GM23248 (cell line): Measurements from ENCODE around the gene PALM. TPM values are rescaled to one million over a fixed set of nuclear protein-coding genes. Genes with fewer than 3 reads are reported as not detected.

Experiments
- DNase-seq: peaks from one replicate; pipeline ENCODE4 v3.0.0-alpha.2; 2015
- H2AFZ ChIP-seq: fragments of 200-600 bp; sonication (generic); 2 replicates; pipeline ENCODE4 v1.6.1; 2016; ENCODE audit warnings: antibody characterized with exemption
- H3F3A ChIP-seq: fragments of 200-600 bp; sonication (generic); 2 replicates; pipeline ENCODE4 v1.6.1; 2016; ENCODE audit warnings: mild to moderate bottlenecking, antibody characterized with exemption, mixed run types; ENCODE audit not compliant: insufficient read depth
- H3K27ac ChIP-seq: fragments of 200-600 bp; sonication (generic); 2 replicates; pipeline ENCODE4 v1.5.1; 2016; ENCODE audit warnings: mild to moderate bottlenecking
- H3K27me3 ChIP-seq: fragments of 200-600 bp; sonication (generic); replicated peaks from 2 replicates; pipeline ENCODE4 v1.6.1; 2016; ENCODE audit warnings: mild to moderate bottlenecking; ENCODE audit not compliant: insufficient read depth
- H3K36me3 ChIP-seq: fragments of 200-600 bp; sonication (generic); 2 replicates; pipeline ENCODE4 v1.6.1; 2016; ENCODE audit warnings: low read depth, mild to moderate bottlenecking
- H3K4me1 ChIP-seq: fragments of 200-600 bp; sonication (generic); 2 replicates; pipeline ENCODE4 v1.6.1; 2016; ENCODE audit warnings: mild to moderate bottlenecking; ENCODE audit not compliant: insufficient read depth
- H3K4me2 ChIP-seq: fragments of 200-600 bp; sonication (generic); one replicate; pipeline ENCODE4 v1.6.1; 2016; ENCODE audit warnings: mild to moderate bottlenecking; ENCODE audit not compliant: unreplicated experiment
- H3K4me3 ChIP-seq: fragments of 200-600 bp; sonication (generic); 2 replicates; pipeline ENCODE4 v1.5.1; 2016; ENCODE audit warnings: mild to moderate bottlenecking
- H3K79me2 ChIP-seq: fragments of 200-600 bp; sonication (generic); 2 replicates; pipeline ENCODE4 v1.6.1; 2016; ENCODE audit warnings: mild to moderate bottlenecking; ENCODE audit not compliant: insufficient read depth
- H3K9ac ChIP-seq: fragments of 200-600 bp; sonication (generic); 2 replicates; pipeline ENCODE4 v1.6.1; 2016; ENCODE audit warnings: mild to moderate bottlenecking
- H3K9me2 ChIP-seq: fragments of 200-600 bp; sonication (generic); 2 replicates; pipeline ENCODE4 v1.6.1; 2016; ENCODE audit warnings: mixed run types, mild to moderate bottlenecking, moderate library complexity; ENCODE audit not compliant: insufficient read depth
- H3K9me3 ChIP-seq: fragments of 200-600 bp; sonication (generic); one replicate; pipeline ENCODE4 v1.6.1; 2017; ENCODE audit warnings: low read depth
- H4K20me1 ChIP-seq: fragments of 200-600 bp; sonication (generic); 2 replicates; pipeline ENCODE4 v1.6.0; 2016; ENCODE audit not compliant: insufficient read depth
- EZH2 ChIP-seq: fragments of 200-600 bp; sonication (generic); IDR thresholded peaks from 2 replicates; pipeline ENCODE4 v1.6.1; 2018; ENCODE audit warnings: antibody characterized with exemption, mild to moderate bottlenecking; ENCODE audit not compliant: insufficient read depth, poor library complexity, severe bottlenecking
- EZH2phosphoT487 ChIP-seq: fragments of 200-600 bp; sonication (generic); IDR thresholded peaks from 2 replicates; pipeline ENCODE4 v1.6.1; 2018; ENCODE audit warnings: antibody characterized with exemption, moderate library complexity, mild to moderate bottlenecking, low read depth; ENCODE audit not compliant: insufficient read depth
- WGBS, 2 experiments: methylation state at CpG; one replicate each; pipeline ENCODE4 v1.1.6; 2015 to 2017; ENCODE audit warnings: low lambda C conversion rate in 2 of 2, low coverage in 1 of 2; ENCODE audit errors: missing lambda C conversion rate in 2 of 2; 5-methylcytosine and 5-hydroxymethylcytosine counted together
- in situ Hi-C: fragments of 300-500 bp; cut with MboI; formaldehyde crosslinking; loops from 2 replicates; pipeline ENCODE4 v1.15.0; 2020
- polyA plus RNA-seq: library from polyadenylated mRNA; unstranded; fragments of >200 nt; fragmentation: Nextera tagmentation; extraction: Ambion mirVana; gene quantifications from 2 replicates; pipeline ENCODE4 v1.2.1, GENCODE V29; 2016
- total RNA-seq: library from RNA; depleted of rRNA; stranded (reverse); fragments of >200 nt; shearing (Covaris generic); gene quantifications from 2 replicates; pipeline ENCODE4 v1.2.3, GENCODE V29; 2014

PALM gene
- total and polyA plus RNA-seq, 2 experiments from 2014 or later, result 0.36 to 2.7 TPM

DNA sequence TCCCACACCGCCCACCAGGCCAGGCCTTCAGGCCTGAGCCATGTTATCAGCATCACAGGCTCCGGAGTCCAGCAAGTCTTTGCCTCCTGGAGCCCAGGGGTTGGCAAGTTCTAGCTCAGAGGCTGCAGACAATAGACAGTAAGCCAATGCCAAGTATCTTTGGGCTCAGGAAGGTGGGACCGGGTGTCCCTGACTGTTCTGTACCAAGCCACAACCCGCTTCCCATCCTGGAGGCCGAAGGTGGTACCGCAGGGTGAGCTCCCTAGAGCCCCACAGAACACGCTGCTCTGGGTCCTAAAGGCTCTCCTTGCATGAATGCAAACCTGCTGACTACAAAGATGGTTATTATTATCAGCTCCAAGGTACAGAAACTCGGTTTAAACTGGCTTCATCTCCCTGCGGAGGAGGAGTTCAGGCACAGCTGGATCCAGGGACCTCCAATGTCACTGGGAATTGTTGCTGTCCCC, 38.1 kb upstream of the PALM start:
- Histone ChIP-seq H2AFZ (no peak overlapping the region), H3K36me3 (no peaks in the 10 kb centered on the region), H3K9me3 (no peaks in the 10 kb centered on the region), H3F3A (no peaks in the 10 kb centered on the region), H4K20me1 (no peaks in the 10 kb centered on the region), H3K4me1 (no peaks in the 10 kb centered on the region), H3K9ac (no peak overlapping the region), H3K27me3 (no peaks in the 10 kb centered on the region), H3K4me3 (no peak overlapping the region), H3K4me2 (no peak overlapping the region), H3K79me2 (no peaks in the 10 kb centered on the region), H3K27ac (no peak overlapping the region), H3K9me2 (no peaks in the 10 kb centered on the region)
- no peak for TF ChIP-seq EZH2
- no peak for TF ChIP-seq EZH2phosphoT487
- WGBS, 2 experiments, result 71 to 73% methylated on average over 9 of the region's 9 CpGs
- DNase-seq, result peak; percentile 23
- in situ Hi-C loops, result no loop called here

DNA sequence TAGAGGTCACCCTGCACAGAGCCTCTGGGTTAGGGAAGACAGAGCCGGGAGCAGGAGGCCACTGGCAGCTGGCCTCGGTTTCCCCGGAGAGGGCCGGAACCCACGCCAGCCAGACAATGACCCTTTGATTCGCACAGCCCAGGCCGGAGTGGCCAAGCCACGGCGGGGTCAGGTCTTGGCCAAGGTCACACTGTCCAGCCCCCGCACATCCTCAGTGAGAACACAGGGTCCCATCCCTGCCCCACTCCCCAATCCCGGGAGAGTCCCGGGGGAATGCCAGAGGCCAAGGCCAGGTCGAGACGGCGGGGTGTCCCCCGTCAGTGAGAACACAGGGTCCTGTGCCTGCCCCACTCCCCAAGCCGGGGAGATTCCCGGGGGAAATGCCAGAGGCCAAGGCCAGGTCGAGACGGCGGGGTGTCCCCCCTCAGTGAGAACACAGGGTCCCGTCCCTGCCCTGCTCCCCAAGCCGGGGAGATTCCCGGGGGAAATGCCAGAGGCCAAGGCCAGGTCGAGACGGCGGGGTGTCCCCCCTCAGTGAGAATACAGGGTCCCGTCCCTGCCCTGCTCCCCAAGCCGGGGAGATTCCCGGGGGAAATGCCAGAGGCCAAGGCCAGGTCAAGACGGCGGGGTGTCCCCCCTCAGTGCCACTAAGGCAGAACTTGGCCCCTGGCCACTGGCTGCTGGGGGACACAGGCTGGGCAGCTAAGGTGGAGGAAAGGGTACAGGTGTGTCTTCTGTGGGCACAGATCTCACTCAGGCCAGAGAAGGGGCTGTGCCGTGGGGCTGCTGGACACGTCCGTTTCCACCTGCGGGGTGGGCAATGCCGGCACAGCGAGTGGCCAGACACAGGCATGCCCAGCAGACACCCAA, 34.2 kb upstream of the PALM start:
- in situ Hi-C loops, result no loop called here
- DNase-seq, result no peak
- Histone ChIP-seq H3F3A (no peaks in the 10 kb centered on the region; the same call in 1 of the 2 replicates), H2AFZ (no peak overlapping the region), H3K36me3 (no peaks in the 10 kb centered on the region), H3K9ac (no peak overlapping the region), H3K27ac (no peak overlapping the region), H3K79me2 (peaks cover 19% of the 10 kb centered on the region; the same call in 1 of the 2 replicates), H3K9me2 (no peaks in the 10 kb centered on the region), H3K4me3 (no peak overlapping the region), H3K4me2 (no peak overlapping the region), H4K20me1 (no peaks in the 10 kb centered on the region), H3K27me3 (no peaks in the 10 kb centered on the region), H3K4me1 (peaks cover 5% of the 10 kb centered on the region; the same call in 1 of the 2 replicates), H3K9me3 (no peaks in the 10 kb centered on the region)
- TF ChIP-seq EZH2phosphoT487, result no peak
- TF ChIP-seq EZH2, result no peak
- WGBS, 2 experiments, result 81% methylated on average over 22 to 38 of the region's 38 CpGs

DNA sequence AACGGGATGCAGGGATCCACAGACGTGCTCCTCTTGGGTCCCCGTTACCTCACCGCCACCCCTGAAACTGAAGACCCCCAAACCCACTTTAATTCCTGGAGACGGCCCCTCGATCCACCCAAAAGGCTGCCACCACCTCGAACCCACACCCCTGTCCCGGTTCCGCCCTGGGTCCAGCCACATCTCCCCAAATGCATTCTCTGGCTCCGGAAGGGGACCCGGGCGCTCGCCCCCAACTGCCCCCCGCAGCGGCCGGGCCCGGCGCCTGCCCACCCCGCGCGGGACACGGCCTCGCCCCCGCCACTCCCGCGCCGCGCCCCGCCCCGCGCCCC, 32.8 kb upstream of the PALM start:
- no peaks in the 10 kb centered on the region; the same call in 1 of the 2 replicates for H3F3A ChIP-seq
- H3K27me3 ChIP-seq, result no peaks in the 10 kb centered on the region
- H3K9me2 ChIP-seq, result no peaks in the 10 kb centered on the region
- in situ Hi-C loops, result no loop called here
- no peaks in the 10 kb centered on the region for H3K36me3 ChIP-seq
- H3K4me2 ChIP-seq, result peak overlapping the region; percentile 28
- no peak overlapping the region for H2AFZ ChIP-seq
- H4K20me1 ChIP-seq, result no peaks in the 10 kb centered on the region
- H3K9me3 ChIP-seq, result no peaks in the 10 kb centered on the region
- TF ChIP-seq EZH2phosphoT487, result no peak
- TF ChIP-seq EZH2, result no peak
- peak overlapping the region; percentile 84; the same call in 1 of the 2 replicates for H3K9ac ChIP-seq
- peaks cover 19% of the 10 kb centered on the region; the same call in 1 of the 2 replicates for H3K79me2 ChIP-seq
- H3K27ac ChIP-seq, result no peak overlapping the region
- H3K4me3 ChIP-seq, result no peak overlapping the region; the same call in 1 of the 2 replicates
- DNase-seq, result no peak
- WGBS, 2 experiments, result 3 to 13% methylated on average over 5 to 31 of the region's 31 CpGs
- peaks cover 5% of the 10 kb centered on the region; the same call in 1 of the 2 replicates for H3K4me1 ChIP-seq

DNA sequence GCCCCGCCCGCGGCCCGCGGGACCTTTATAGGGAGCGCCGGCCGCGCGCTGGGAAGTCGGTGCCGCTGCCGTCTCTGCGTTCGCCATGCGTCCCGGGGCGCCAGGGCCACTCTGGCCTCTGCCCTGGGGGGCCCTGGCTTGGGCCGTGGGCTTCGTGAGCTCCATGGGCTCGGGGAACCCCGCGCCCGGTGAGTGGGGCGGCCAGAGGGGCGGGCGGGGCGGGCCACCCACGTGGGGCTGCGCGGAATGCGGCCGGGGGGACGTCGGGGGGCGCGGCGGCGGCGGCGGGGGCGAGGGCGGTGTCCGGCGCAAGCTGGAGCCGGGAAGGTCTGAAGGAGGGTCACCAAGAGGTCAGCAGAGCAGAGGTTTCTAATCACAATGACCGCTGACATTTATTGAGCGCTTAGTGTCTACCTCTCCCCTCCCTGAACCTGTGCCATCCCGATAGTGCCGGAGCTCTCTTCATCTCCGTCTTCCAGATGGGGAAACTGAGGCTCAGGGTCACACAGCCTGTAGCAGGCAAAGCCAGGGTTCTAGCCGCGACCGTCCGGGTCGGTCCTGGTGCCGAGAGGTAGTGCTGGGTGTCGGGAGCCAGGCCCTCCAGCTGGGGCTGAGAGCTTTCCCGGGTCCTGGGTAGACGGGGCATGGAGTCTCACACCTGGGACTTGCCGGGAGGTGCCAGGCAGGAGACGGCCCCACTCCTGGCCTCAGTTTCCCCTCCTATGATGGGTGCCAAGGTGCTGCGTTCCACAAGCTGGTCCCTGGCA, 32.2 kb upstream of the PALM start, which contains the start of gene FSTL3:
FSTL3 (plus strand) TSS at position 54 of the 767 bp plus-strand sequence; CDS start at position 86, 32 bp downstream.
- H3K4me1 ChIP-seq, result peaks cover 5% of the 10 kb centered on the region; the same call in 1 of the 2 replicates
- H3K79me2 ChIP-seq, result peaks cover 19% of the 10 kb centered on the region; the same call in 1 of the 2 replicates
- WGBS, 2 experiments, result 1 to 3% methylated on average over 38 to 45 of the region's 63 CpGs
- H3K9ac ChIP-seq, result peak within 1 kb of the TSS; percentile 84
- no peaks in the 10 kb centered on the region; the same call in 1 of the 2 replicates for H3F3A ChIP-seq
- H3K4me2 ChIP-seq, result peak within 1 kb of the TSS; percentile 87
- H2AFZ ChIP-seq, result 0 out of 2 replicates have a peak within 1 kb of the TSS, but pooled peaks have one; percentile 26
- no peak for TF ChIP-seq EZH2
- TF ChIP-seq EZH2phosphoT487, result no peak
- H3K9me2 ChIP-seq, result no peaks in the 10 kb centered on the region
- H3K36me3 ChIP-seq, result no peaks in the 10 kb centered on the region
- in situ Hi-C loops, result no loop called here
- peak within 1 kb of the TSS; percentile 78 for H3K4me3 ChIP-seq
- no peaks in the 10 kb centered on the region for H3K27me3 ChIP-seq
- H4K20me1 ChIP-seq, result no peaks in the 10 kb centered on the region
- peak within 1 kb of the TSS; percentile 48 for H3K27ac ChIP-seq
- peak; percentile 69 for DNase-seq
- H3K9me3 ChIP-seq, result no peaks in the 10 kb centered on the region
